SK-N-SH (cell line): ENCODE results near the gene HS3ST5. TPM values are rescaled to one million over a fixed set of nuclear protein-coding genes. Genes with fewer than 3 reads are reported as not detected.

Source experiments
- CTCF ChIA-PET: fragments of 300-600, 350-600 bp; formaldehyde crosslinking; extraction: SDS; loops from one replicate; lab custom pipeline; 2021; lab: Yijun Ruan, JAX
- POLR2A ChIA-PET: fragments of 350-600 bp; sonication (Branson Sonifier 250); formaldehyde crosslinking; extraction: SDS; loops from one replicate; lab custom pipeline; 2020; ENCODE audit warnings: antibody characterized with exemption, inconsistent platforms; lab: Yijun Ruan, JAX
- DNase-seq: peaks from one replicate; pipeline ENCODE4 v3.0.0; 2012
- H2AFZ ChIP-seq: fragments of 200-600 bp; sonication (generic); 2 replicates; pipeline ENCODE4 v1.8.1; 2016; ENCODE audit warnings: antibody characterized with exemption, mild to moderate bottlenecking, low read depth
- H3F3A ChIP-seq: fragments of 200-600 bp; sonication (generic); replicated peaks from 2 replicates; pipeline ENCODE3; 2016; ENCODE audit warnings: antibody characterized with exemption, mild to moderate bottlenecking; ENCODE audit not compliant: insufficient read depth
- H3K27ac ChIP-seq, 2 experiments: fragments of 200-500 bp in 1 of 2; fragments of 200-600 bp in 1 of 2; sonication (Bioruptor generic) in 1 of 2; sonication (generic), shearing (Covaris generic) in 1 of 2; 2 replicates each; pipeline versions ENCODE4 v1.5.1 to v1.6.1; 2014 to 2016; ENCODE audit warnings: low read depth in 2 of 2, inconsistent platforms in 1 of 2, low read length in 1 of 2, mild to moderate bottlenecking in 1 of 2, mixed read lengths in 1 of 2
- H3K27me3 ChIP-seq: fragments of 200-600 bp; sonication (generic), shearing (Covaris generic); 2 replicates; pipeline ENCODE4 v1.6.1; 2016; ENCODE audit warnings: mixed run types; ENCODE audit not compliant: insufficient read depth
- H3K36me3 ChIP-seq, 2 experiments: fragments of 200-500 bp in 1 of 2; fragments of 200-600 bp in 1 of 2; sonication (Bioruptor generic) in 1 of 2; sonication (generic) in 1 of 2; replicated peaks in 1 of 2; 2 replicates each; pipeline versions ENCODE3 to v1.5.1; 2014 to 2016; ENCODE audit warnings: low read length in 1 of 2, mild to moderate bottlenecking in 1 of 2; ENCODE audit not compliant: insufficient read depth in 2 of 2, control insufficient read depth in 1 of 2
- H3K4me1 ChIP-seq, 2 experiments: fragments of 200-500 bp in 1 of 2; fragments of 200-600 bp in 1 of 2; sonication (Bioruptor generic) in 1 of 2; sonication (generic), shearing (Covaris generic) in 1 of 2; 2 replicates each; pipeline versions ENCODE4 v1.5.1 to v1.6.1; 2014 to 2016; ENCODE audit warnings: low read depth in 1 of 2, low read length in 1 of 2, mixed run types in 1 of 2; ENCODE audit not compliant: insufficient read depth in 2 of 2, control insufficient read depth in 1 of 2
- H3K4me2 ChIP-seq: fragments of 200-600 bp; sonication (generic), shearing (Covaris generic); 2 replicates; pipeline ENCODE4 v1.6.1; 2017; ENCODE audit warnings: mixed run types
- H3K4me3 ChIP-seq, 2 experiments: fragments of 200-500 bp in 1 of 2; fragments of 200-600 bp in 1 of 2; sonication (Bioruptor generic) in 1 of 2; sonication (generic), shearing (Covaris generic) in 1 of 2; 2 replicates each; pipeline versions ENCODE4 v1.5.1 to v1.8.1; 2014 to 2016; ENCODE audit warnings: low read depth in 2 of 2, inconsistent platforms in 1 of 2, low read length in 1 of 2, mild to moderate bottlenecking in 1 of 2, mixed read lengths in 1 of 2, moderate library complexity in 1 of 2
- H3K79me2 ChIP-seq: fragments of 200-600 bp; sonication (generic); 2 replicates; pipeline ENCODE4 v1.8.1; 2017; ENCODE audit warnings: mild to moderate bottlenecking; ENCODE audit not compliant: insufficient read depth
- H3K9ac ChIP-seq: fragments of 200-600 bp; sonication (generic); 2 replicates; pipeline ENCODE4 v1.6.1; 2017; ENCODE audit warnings: mixed run types
- H3K9me2 ChIP-seq: fragments of 200-600 bp; sonication (generic); 2 replicates; pipeline ENCODE4 v1.6.1; 2017; ENCODE audit warnings: mixed run types
- H3K9me3 ChIP-seq: fragments of 200-600 bp; sonication (generic); 2 replicates; pipeline ENCODE4 v1.6.1; 2017; ENCODE audit warnings: mixed run types, mild to moderate bottlenecking, moderate library complexity
- H4K20me1 ChIP-seq: fragments of 200-600 bp; sonication (generic); 2 replicates; pipeline ENCODE4 v1.6.1; 2017; ENCODE audit warnings: mild to moderate bottlenecking, mixed run types; ENCODE audit not compliant: insufficient read depth
- CTCF ChIP-seq: fragments of 200-600 bp; sonication (generic); IDR thresholded peaks from 2 replicates; pipeline ENCODE4 v1.6.1; 2017; ENCODE audit warnings: antibody characterized with exemption, mild to moderate bottlenecking, moderate library complexity
- EP300 ChIP-seq, 2 experiments: IDR thresholded peaks; 2 replicates each; pipeline versions ENCODE4 v1.4.0 to v1.6.1; 2012; ENCODE audit warnings: borderline replicate concordance in 1 of 2, low read depth in 1 of 2, low read length in 1 of 2
- EZH2phosphoT487 ChIP-seq: fragments of 200-600 bp; sonication (generic); IDR thresholded peaks from 2 replicates; pipeline ENCODE4 v1.6.1; 2017; ENCODE audit warnings: low read depth, mixed run types, mild to moderate bottlenecking, antibody characterized with exemption, moderate library complexity, borderline replicate concordance
- FOXJ3 ChIP-seq: sonication (generic); formaldehyde crosslinking; IDR thresholded peaks from 2 replicates; pipeline ENCODE4 v1.5.1; 2020; ENCODE audit warnings: mild to moderate bottlenecking, missing genetic modification reagents
- FOXM1 ChIP-seq: IDR thresholded peaks from 2 replicates; pipeline ENCODE4 v1.4.0; 2012; ENCODE audit warnings: low read depth, mild to moderate bottlenecking
- GATA2 ChIP-seq: sonication (generic); formaldehyde crosslinking; IDR thresholded peaks from 2 replicates; pipeline ENCODE4 v1.5.0; 2020; ENCODE audit warnings: mild to moderate bottlenecking, missing genetic modification reagents
- JUND ChIP-seq: IDR thresholded peaks from 2 replicates; pipeline ENCODE4 v1.4.0; 2012
- MXI1 ChIP-seq: IDR thresholded peaks from 2 replicates; pipeline ENCODE4 v1.6.1; 2012; ENCODE audit warnings: mild to moderate bottlenecking, low read depth, low read length, improper control_type of control experiment
- PBX3 ChIP-seq: IDR thresholded peaks from 2 replicates; pipeline ENCODE4; 2012
- POLR2AphosphoS5 ChIP-seq: IDR thresholded peaks from 2 replicates; pipeline ENCODE4 v1.6.1; 2012; ENCODE audit warnings: low read depth, low read length
- RAD21 ChIP-seq: IDR thresholded peaks from 2 replicates; pipeline ENCODE4 v1.6.1; 2012; ENCODE audit warnings: mild to moderate bottlenecking, low read length
- RCOR1 ChIP-seq: fragments of 150-350 bp; IDR thresholded peaks from 2 replicates; pipeline ENCODE4 v1.6.1; 2017; ENCODE audit warnings: antibody characterized with exemption, low read length
- REST ChIP-seq: IDR thresholded peaks from 2 replicates; pipeline ENCODE4 v1.6.1; 2012; ENCODE audit warnings: mild to moderate bottlenecking, low read depth, low read length, moderate library complexity
- RFX5 ChIP-seq: IDR thresholded peaks from 2 replicates; pipeline ENCODE4 v1.6.1; 2012; ENCODE audit warnings: mild to moderate bottlenecking, improper control_type of control experiment, low read length
- SMC3 ChIP-seq: IDR thresholded peaks from 2 replicates; pipeline ENCODE4 v1.6.1; 2012; ENCODE audit warnings: low read depth, low read length, improper control_type of control experiment
- TAF1 ChIP-seq: IDR thresholded peaks from 2 replicates; pipeline ENCODE4 v1.6.1; 2012; ENCODE audit warnings: low read depth, mild to moderate bottlenecking, low read length, moderate library complexity, borderline replicate concordance
- ZBTB33 ChIP-seq: IDR thresholded peaks from 2 replicates; pipeline ENCODE4 v1.4.0; 2012; ENCODE audit warnings: low read depth, borderline replicate concordance
- WGBS: methylation state at CpG from one replicate; pipeline ENCODE4 v1.1.6; 2017; ENCODE audit warnings: low lambda C conversion rate; 5-methylcytosine and 5-hydroxymethylcytosine counted together
- polyA plus RNA-seq, 3 experiments: library from polyadenylated mRNA; depleted of rRNA; stranded (reverse); fragments of >200 nt; gene quantifications; 2 replicates each; pipeline ENCODE4 v1.2.3, GENCODE V29; 2012

The HS3ST5 gene
- polyA plus RNA-seq, 1 of the 3 experiments (the other 2 are of a cell fraction): 0.02 TPM

- Histone ChIP-seq H3K27me3 (no peaks in the 10 kb centered on the region), H2AFZ (no peak overlapping the region), H3K9me3 (no peaks in the 10 kb centered on the region), H3K9me2 (no peaks in the 10 kb centered on the region), H3F3A (no peaks in the 10 kb centered on the region), H3K9ac (no peak overlapping the region), H3K4me3 (no peak overlapping the region), H3K4me1 (no peaks in the 10 kb centered on the region), H3K4me2 (no peak overlapping the region), H3K27ac (no peak overlapping the region), H3K79me2 (no peaks in the 10 kb centered on the region), H3K36me3 (no peaks in the 10 kb centered on the region), H4K20me1 (no peaks in the 10 kb centered on the region)
- ChIA-PET CTCF (interaction anchor here (0.6 kb wide), 1 partner anchor 386 kb away, joined by 3 read pairs; no protein-coding TSS in a partner anchor), POLR2A (no interaction called here)
- DNase-seq: no peak
- TF ChIP-seq ZBTB33: no peak
- TF ChIP-seq FOXM1: no peak
- no peak for TF ChIP-seq CTCF
- no peak for TF ChIP-seq EP300 (IDR thresholded peaks at IDR 0.05; ENCODE audit: borderline replicate concordance in 1 of 2, low read depth in 1 of 2, low read length in 1 of 2)
- no peak for TF ChIP-seq RAD21
- TF ChIP-seq GATA2 (CRISPR knock-in tag): no peak
- TF ChIP-seq SMC3: no peak
- TF ChIP-seq JUND: no peak
- no peak for TF ChIP-seq TAF1
- no peak for TF ChIP-seq RCOR1
- no peak for TF ChIP-seq MXI1
- no peak for TF ChIP-seq PBX3
- TF ChIP-seq RFX5: no peak
- no peak for TF ChIP-seq EZH2phosphoT487
These were observed 24.1 kb upstream of the HS3ST5 start for GRCh38 chr6:114366899-114367298.

- DNase-seq: no peak
- Histone ChIP-seq H3K4me3 (no peak overlapping the region), H3F3A (no peaks in the 10 kb centered on the region), H3K9me3 (no peaks in the 10 kb centered on the region), H3K79me2 (no peaks in the 10 kb centered on the region), H3K36me3 (no peaks in the 10 kb centered on the region), H3K9me2 (no peaks in the 10 kb centered on the region), H3K4me2 (no peak overlapping the region), H3K27ac (no peak overlapping the region), H3K27me3 (no peaks in the 10 kb centered on the region), H3K4me1 (no peaks in the 10 kb centered on the region), H3K9ac (no peak overlapping the region), H2AFZ (peak overlapping the region; percentile 23; the same call in 1 of the 2 replicates), H4K20me1 (no peaks in the 10 kb centered on the region)
- 17% methylated on average over 1 of the region's 1 CpG for WGBS
- TF ChIP-seq POLR2AphosphoS5 (no peak), FOXJ3 (CRISPR knock-in tag) (no peak), REST (no peak)
- POLR2A ChIA-PET: no interaction called here
- CTCF ChIA-PET: interaction anchor here (0.6 to 1.4 kb wide), 2 partner anchors 13 to 1606 kb away, joined by 3 read pairs; no protein-coding TSS in a partner anchor
These were observed 21.5 kb upstream of the HS3ST5 start for GRCh38 chr6:114364301-114364700.
